ENCODE measurements around the gene SLITRK6. TPM values are rescaled to one million over a fixed set of nuclear protein-coding genes. Genes with fewer than 3 reads are reported as not detected.
A peak's percentile ranks its signal among the peaks of the same experiment; 100 is the strongest.

Gene SLITRK6
- total RNA-seq, 4 donors from 2014 or later: 0.91 to 25.7 TPM; not detected in 2

DNA sequence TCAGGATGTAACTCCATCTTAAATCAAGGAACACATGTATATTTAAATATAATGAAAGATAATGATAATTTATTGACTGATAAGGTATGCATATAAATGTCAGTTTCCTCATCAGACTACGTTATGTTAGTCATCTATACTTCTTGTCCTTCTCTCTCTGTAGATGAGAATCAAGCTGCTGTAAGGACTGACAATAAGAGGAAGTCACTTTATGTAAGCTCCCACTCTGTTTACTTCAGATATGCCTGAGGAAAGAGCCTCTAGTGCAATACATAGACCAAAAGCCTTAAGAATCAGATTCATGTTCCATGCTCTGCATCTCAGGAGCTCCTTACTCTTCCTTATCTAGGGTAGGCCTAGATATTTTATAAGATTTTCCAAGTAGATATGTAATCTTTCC lies 9.6 kb upstream of the SLITRK6 start:
- Histone ChIP-seq H3K36me3 (no peaks in the 10 kb centered on the region), H3K9me3 (no peaks in the 10 kb centered on the region), H3K27me3 (peaks cover 0 to 10% of the 10 kb centered on the region in 2 donors), H3K27ac (no peak overlapping the region), H3K4me3 (no peak overlapping the region), H3K4me1 (no peaks in the 10 kb centered on the region)
- DNase-seq: no peak
- intact Hi-C loops (cut with DNase I; ENCODE audit: low total_unique reads): no loop called here
- TF ChIP-seq POLR2A (IDR thresholded peaks at IDR 0.05): no peak
- TF ChIP-seq, protein P1, sequence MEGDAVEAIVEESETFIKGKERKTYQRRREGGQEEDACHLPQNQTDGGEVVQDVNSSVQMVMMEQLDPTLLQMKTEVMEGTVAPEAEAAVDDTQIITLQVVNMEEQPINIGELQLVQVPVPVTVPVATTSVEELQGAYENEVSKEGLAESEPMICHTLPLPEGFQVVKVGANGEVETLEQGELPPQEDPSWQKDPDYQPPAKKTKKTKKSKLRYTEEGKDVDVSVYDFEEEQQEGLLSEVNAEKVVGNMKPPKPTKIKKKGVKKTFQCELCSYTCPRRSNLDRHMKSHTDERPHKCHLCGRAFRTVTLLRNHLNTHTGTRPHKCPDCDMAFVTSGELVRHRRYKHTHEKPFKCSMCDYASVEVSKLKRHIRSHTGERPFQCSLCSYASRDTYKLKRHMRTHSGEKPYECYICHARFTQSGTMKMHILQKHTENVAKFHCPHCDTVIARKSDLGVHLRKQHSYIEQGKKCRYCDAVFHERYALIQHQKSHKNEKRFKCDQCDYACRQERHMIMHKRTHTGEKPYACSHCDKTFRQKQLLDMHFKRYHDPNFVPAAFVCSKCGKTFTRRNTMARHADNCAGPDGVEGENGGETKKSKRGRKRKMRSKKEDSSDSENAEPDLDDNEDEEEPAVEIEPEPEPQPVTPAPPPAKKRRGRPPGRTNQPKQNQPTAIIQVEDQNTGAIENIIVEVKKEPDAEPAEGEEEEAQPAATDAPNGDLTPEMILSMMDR (IDR thresholded peaks at IDR 0.05): no peak

GRCh38 chr13:85806553-85807175 lies 7.4 kb upstream of the SLITRK6 start:
- Histone ChIP-seq H3K9me3 (no peaks in the 10 kb centered on the region), H3K36me3 (no peaks in the 10 kb centered on the region), H3K27ac (no peak overlapping the region), H3K4me1 (no peaks in the 10 kb centered on the region), H3K27me3 (peaks cover 0 to 10% of the 10 kb centered on the region in 2 donors), H3K4me3 (no peak overlapping the region)
- intact Hi-C loops (cut with DNase I; ENCODE audit: low total_unique reads): no loop called here
- no peak for TF ChIP-seq POLR2A (IDR thresholded peaks at IDR 0.05)
- TF ChIP-seq, protein P1 (IDR thresholded peaks at IDR 0.05): peak in 3 of 4 experiments; percentile 5 to 45 (median 28)
- no peak for DNase-seq

- no peak for DNase-seq
- intact Hi-C loops (cut with DNase I; ENCODE audit: low total_unique reads): no loop called here
Observed at GRCh38 chr13:85798556-85798955, 663 bp downstream of the SLITRK6 start.

GRCh38 chr13:85797311-85797710 lies 1.9 kb downstream of the SLITRK6 start:
- no peak for TF ChIP-seq POLR2A (IDR thresholded peaks at IDR 0.05)
- TF ChIP-seq, protein P1 (IDR thresholded peaks at IDR 0.05): no peak
- H3K9me3 ChIP-seq: no peaks in the 10 kb centered on the region
- H3K27ac ChIP-seq: no peak overlapping the region
- intact Hi-C loops (cut with DNase I; ENCODE audit: low total_unique reads): no loop called here
- no peaks in the 10 kb centered on the region for H3K36me3 ChIP-seq
- no peaks in the 10 kb centered on the region for H3K4me1 ChIP-seq
- no peak overlapping the region for H3K4me3 ChIP-seq
- DNase-seq: no peak
- no peaks in the 10 kb centered on the region for H3K27me3 ChIP-seq

More at GRCh38 chr13:85798556-85798955, 663 bp downstream of the SLITRK6 start:
- H3K27me3 ChIP-seq: no peaks in the 10 kb centered on the region
- TF ChIP-seq, protein P1 (IDR thresholded peaks at IDR 0.05): no peak
- TF ChIP-seq POLR2A (IDR thresholded peaks at IDR 0.05): no peak
- no peak overlapping the region for H3K4me3 ChIP-seq
- no peaks in the 10 kb centered on the region for H3K4me1 ChIP-seq
- no peak overlapping the region for H3K27ac ChIP-seq
- H3K36me3 ChIP-seq: no peaks in the 10 kb centered on the region
- H3K9me3 ChIP-seq: no peaks in the 10 kb centered on the region

- no peak overlapping the region for H3K4me3 ChIP-seq
- H3K4me1 ChIP-seq: no peaks in the 10 kb centered on the region
- TF ChIP-seq, protein P1 (IDR thresholded peaks at IDR 0.05): no peak
- TF ChIP-seq POLR2A (IDR thresholded peaks at IDR 0.05): no peak
- H3K9me3 ChIP-seq: no peaks in the 10 kb centered on the region
- no peaks in the 10 kb centered on the region for H3K27me3 ChIP-seq
- no peak overlapping the region for H3K27ac ChIP-seq
- intact Hi-C loops (cut with DNase I; ENCODE audit: low total_unique reads): no loop called here
- no peak for DNase-seq
- H3K36me3 ChIP-seq: no peaks in the 10 kb centered on the region
Observed at GRCh38 chr13:85785205-85785604, 14.0 kb downstream of the SLITRK6 start.

All from uterus (tissue), 4 donors.